ENCODE measurements around the gene TBKBP1. TPM values are rescaled to one million over a fixed set of nuclear protein-coding genes. Genes with fewer than 3 reads are reported as not detected.

The TBKBP1 gene
- total RNA-seq, 1 donor from 2014 or later = 18.3 TPM

DNA sequence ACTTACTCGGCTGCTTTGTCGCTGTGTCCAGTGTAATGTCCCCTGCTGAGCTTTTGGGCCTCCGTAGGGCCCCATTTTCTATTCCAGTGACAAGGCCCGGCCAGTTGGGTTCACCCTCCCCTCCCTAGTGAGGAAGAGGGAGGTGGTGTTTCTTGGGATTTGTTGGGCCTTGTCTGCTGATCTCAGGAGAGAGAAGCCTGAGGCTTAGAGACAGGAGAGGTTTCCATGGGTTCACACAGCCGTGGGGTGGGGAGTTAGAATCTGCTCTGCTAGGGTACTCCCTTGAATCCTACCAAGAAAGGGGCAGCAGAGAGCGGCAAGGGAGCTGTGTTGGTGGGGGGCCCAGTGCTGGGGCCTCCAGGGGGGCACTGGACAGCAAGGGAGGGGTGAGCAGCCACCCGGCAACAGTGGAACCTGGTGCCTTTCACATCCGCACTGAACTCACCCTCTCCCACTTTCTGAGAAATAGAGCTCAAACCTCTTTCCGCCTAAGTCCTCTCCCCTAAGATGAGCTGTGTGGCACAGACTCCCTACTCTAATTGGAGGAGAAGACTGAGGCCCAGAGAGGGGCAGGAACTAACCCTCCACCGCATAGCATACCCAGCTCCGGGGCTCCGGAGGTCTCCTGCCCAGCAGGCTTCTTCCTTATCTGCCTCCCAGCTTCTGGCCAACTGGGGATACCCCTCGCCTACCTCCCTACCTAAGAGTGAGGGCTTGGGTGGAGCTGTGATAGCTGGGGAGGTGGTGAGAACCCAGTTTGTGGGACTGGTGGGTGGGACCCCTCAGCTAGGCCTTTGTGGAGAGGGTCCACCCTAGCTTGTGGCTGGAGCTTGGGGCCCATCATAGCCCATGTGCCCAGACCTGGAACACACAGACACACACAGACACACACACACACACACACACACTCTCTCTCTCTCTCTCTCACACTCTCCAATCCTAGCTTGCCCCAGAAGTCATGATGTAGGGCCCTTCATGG lies 6.8 kb downstream of the TBKBP1 start:
- H3K4me1 Mint-ChIP-seq = peaks cover 35% of the 10 kb centered on the region
- H3K27me3 Mint-ChIP-seq (ENCODE audit: low read depth) = no peaks in the 10 kb centered on the region
- no peak for DNase-seq (ENCODE audit: low read depth, low spot score)
- H3K36me3 Mint-ChIP-seq (ENCODE audit: low read depth) = no peaks in the 10 kb centered on the region
- H3K27ac Mint-ChIP-seq (ENCODE audit: unreplicated experiment) = no peak overlapping the region
- no peak for TF ChIP-seq CTCF (conservative IDR thresholded peaks at IDR 0.05)
- no peaks in the 10 kb centered on the region for H3K9me3 Mint-ChIP-seq
- H3K4me3 Mint-ChIP-seq = peak overlapping the region; percentile 20

GRCh38 chr17:47701608-47702007 lies 7.6 kb downstream of the TBKBP1 start:
- no peaks in the 10 kb centered on the region for H3K27me3 Mint-ChIP-seq (ENCODE audit: low read depth)
- no peak overlapping the region for H3K4me3 Mint-ChIP-seq
- no peak overlapping the region for H3K27ac Mint-ChIP-seq (ENCODE audit: unreplicated experiment)
- H3K36me3 Mint-ChIP-seq (ENCODE audit: low read depth) = no peaks in the 10 kb centered on the region
- peaks cover 36% of the 10 kb centered on the region for H3K4me1 Mint-ChIP-seq
- no peak for TF ChIP-seq CTCF (conservative IDR thresholded peaks at IDR 0.05)
- no peak for DNase-seq (ENCODE audit: low read depth, low spot score)
- H3K9me3 Mint-ChIP-seq = no peaks in the 10 kb centered on the region

GRCh38 chr17:47702391-47702995 lies 8.5 kb downstream of the TBKBP1 start:
- Mint-ChIP-seq H3K9me3 (no peaks in the 10 kb centered on the region), H3K27me3 (ENCODE audit: low read depth) (no peaks in the 10 kb centered on the region), H3K27ac (ENCODE audit: unreplicated experiment) (no peak overlapping the region)

DNA sequence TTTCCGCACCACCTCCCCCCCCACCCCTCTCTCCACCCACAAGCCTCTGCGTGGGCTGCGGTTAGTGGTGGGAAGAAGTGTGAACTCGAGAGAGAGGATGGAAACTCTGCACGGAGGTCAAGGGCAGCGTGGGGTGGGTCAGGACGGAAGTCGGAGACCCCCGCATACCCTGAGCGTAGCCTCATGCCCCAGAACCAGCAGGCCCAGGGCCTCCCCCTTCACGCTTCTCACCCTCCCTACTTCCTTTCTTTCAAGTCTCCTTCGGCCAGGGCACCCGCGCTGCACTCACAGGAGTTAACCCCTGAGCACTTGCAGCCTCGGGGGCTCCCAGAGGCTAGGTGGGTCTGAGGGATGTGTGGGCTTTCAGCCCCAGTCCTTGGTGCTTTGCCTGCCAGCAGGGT lies 9.2 kb downstream of the TBKBP1 start:
- Mint-ChIP-seq H3K9me3 (no peaks in the 10 kb centered on the region), H3K4me1 (peaks cover 45% of the 10 kb centered on the region), H3K27me3 (ENCODE audit: low read depth) (no peaks in the 10 kb centered on the region), H3K4me3 (no peak overlapping the region), H3K27ac (ENCODE audit: unreplicated experiment) (no peak overlapping the region), H3K36me3 (ENCODE audit: low read depth) (no peaks in the 10 kb centered on the region)
- DNase-seq (ENCODE audit: low read depth, low spot score) = no peak
- TF ChIP-seq CTCF (conservative IDR thresholded peaks at IDR 0.05) = no peak

More at GRCh38 chr17:47702391-47702995, 8.5 kb downstream of the TBKBP1 start:
- DNase-seq (ENCODE audit: low read depth, low spot score) = no peak
- no peak for TF ChIP-seq CTCF (conservative IDR thresholded peaks at IDR 0.05)
- Mint-ChIP-seq H3K4me1 (peaks cover 38% of the 10 kb centered on the region), H3K4me3 (no peak overlapping the region), H3K36me3 (ENCODE audit: low read depth) (no peaks in the 10 kb centered on the region)

GRCh38 chr17:47703671-47704070 lies 9.7 kb downstream of the TBKBP1 start:
- no peaks in the 10 kb centered on the region for H3K36me3 Mint-ChIP-seq (ENCODE audit: low read depth)
- H3K4me3 Mint-ChIP-seq = no peak overlapping the region
- no peak for TF ChIP-seq CTCF (conservative IDR thresholded peaks at IDR 0.05)
- peaks cover 45% of the 10 kb centered on the region for H3K4me1 Mint-ChIP-seq
- no peaks in the 10 kb centered on the region for H3K9me3 Mint-ChIP-seq
- no peaks in the 10 kb centered on the region for H3K27me3 Mint-ChIP-seq (ENCODE audit: low read depth)
- H3K27ac Mint-ChIP-seq (ENCODE audit: unreplicated experiment) = no peak overlapping the region
- DNase-seq (ENCODE audit: low read depth, low spot score) = no peak

All from neural crest cell (in vitro differentiated cells).